Effector CD4-positive, alpha-beta T cell (primary cell): ENCODE data around the gene CLEC17A. TPM values are rescaled to one million over a fixed set of nuclear protein-coding genes. Genes with fewer than 3 reads are reported as not detected.
"Not testable (repeated sequence)": the region's sequence is repeated elsewhere in the genome, so short reads cannot be mapped to it uniquely, and the experiment has no call there.

ENCODE experiments used
- DNase-seq: peaks from one replicate; pipeline ENCODE4 v3.0.0-alpha.2; 2020
- total RNA-seq: gene quantifications from one replicate; lab custom pipeline; 2026; lab: John Stamatoyannopoulos, UW

CLEC17A gene, protein sequence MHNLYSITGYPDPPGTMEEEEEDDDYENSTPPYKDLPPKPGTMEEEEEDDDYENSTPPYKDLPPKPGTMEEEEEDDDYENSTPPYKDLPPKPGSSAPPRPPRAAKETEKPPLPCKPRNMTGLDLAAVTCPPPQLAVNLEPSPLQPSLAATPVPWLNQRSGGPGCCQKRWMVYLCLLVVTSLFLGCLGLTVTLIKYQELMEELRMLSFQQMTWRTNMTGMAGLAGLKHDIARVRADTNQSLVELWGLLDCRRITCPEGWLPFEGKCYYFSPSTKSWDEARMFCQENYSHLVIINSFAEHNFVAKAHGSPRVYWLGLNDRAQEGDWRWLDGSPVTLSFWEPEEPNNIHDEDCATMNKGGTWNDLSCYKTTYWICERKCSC
- total RNA-seq = not detected

DNA sequence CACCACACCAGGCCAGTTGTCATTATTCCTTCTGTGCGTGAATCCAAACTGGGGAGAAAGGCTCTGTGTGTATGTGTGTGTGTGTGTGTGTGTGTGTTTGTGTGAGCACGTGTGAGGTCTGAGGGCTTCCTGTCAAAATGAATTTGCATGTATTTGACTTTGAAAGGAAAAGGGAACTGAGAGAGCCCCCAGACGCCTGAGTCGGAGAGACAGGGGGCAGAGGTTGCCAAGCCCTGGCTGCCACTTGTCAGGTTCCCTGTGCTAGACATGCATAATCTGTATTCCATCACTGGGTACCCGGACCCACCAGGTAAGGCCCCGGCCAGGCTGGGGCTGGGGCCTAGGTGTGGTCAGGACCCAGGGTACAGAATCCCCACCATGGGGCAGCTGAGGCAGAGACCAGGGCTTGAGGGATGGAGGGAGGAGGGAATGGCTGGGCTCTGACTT lies at the start of gene CLEC17A:
TSS of gene CLEC17A (plus strand) at position 191 of the 447 bp plus-strand sequence. CDS start at position 268, 77 bp downstream.
- no peak for DNase-seq

DNA sequence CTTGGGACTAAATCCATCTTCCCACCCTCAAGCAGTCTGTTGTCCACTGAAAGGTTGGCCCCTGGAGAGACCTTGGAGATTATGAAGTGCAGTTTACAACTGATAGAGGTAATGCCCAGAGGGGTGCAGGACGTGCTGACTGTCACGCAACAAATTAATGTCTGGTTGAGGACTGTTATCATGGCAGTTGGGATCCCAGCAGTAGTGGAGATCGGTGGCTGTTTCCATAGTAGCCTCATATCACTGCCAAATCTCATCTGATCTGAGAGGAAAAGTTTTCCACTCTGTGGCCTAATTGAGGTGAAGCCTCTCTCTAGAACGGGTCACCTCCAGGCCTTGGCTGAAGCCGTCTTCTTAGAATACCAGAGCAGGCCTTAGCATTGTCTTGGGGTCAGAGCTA lies 49.4 kb upstream of the CLEC17A start:
- DNase-seq = no peak

DNA sequence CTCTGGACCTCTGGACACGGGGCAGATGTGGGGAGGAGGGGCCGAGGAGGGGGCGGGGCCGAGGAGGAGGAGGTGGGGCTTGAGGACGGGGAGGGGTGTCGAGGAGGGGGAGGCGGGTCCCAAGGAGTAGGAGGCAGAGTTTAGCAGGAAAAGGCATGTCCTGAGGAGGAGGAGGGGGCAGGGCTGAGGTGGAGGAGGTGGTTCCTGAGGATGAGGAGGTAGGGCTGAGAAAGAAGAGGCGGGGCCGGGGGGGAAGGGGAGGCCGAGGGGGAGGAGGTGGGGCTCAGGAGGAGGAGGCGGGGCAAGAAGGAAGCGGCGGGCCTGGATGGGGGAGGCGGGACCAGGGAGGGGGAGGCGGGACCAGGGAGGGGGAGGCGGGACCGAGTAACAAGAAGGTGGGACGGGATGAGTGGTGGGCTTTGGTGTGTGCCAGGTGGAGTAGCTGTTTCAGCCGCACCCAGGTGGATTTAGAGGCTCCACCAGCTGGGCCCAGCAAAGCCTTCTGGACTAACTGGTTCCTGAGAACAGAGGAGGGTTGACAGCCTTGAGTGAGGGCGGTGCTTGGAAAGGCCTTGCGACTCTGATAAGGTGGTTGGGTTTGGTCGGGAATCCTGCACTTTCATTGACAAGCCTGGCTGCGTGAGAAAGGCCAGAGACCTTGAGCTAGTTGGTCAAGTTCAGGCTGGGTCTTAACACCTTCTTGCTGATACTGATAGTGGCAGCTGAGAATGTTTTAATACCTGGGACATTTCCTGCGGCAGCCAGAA lies 45.8 kb upstream of the CLEC17A start:
- no peak for DNase-seq

DNA sequence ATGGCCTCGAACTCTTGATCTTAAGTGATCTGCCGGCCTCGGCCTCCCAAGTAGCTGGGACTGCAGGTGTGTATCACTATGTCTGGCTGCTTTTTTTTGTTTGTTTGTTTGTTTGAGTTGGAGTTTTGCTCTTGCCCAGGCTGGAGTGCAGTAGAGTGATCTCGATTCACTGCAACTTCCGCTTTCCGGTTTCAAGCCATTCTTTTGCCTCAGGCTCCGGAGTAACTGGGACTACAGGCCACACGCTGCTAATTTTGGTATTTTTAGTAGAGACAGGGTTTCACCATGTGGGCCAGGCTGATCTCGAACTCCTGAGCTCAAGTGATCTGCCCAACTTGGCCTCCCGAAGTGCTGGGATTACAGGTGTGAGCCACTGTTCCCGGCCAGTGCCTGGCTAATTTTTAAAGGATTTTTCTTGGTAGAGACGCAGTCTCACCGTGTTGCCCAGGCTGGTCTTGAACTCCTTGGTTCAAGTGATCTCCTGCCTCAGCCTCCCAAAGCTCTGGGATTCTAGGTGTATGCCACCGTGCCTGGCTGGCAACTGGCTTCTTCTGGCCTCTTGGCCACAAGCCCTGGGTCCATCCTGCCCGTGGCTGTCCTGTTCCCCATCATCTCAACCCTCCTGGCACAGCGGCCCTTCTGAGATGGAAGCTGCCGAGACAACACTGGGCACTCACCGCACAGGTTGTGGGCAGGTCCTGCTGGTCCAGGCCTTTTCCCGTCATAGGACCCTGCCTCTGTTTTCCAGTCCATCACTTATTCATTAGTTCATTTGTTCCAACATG lies 42.0 kb upstream of the CLEC17A start:
- DNase-seq = no peak

DNA sequence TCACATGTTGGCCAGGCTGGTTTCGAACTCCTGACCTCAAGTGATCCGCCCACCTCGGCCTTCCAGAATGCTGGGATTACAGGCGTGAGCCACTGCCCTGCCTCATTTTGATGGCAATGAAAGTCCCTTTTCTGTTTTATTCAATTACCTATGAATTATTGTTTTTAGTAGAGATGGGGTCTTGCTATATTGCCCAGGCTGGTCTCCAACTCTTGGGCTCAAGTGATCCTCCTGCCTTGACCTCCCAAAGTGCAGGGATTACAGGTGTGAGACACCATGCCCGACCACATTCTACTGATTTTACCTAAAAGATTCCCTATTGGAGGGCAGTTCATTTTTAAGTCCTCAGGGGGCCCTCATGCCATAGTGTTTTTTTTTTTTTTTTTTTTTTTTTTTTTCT lies 40.9 kb upstream of the CLEC17A start:
- not testable (repeated sequence) for DNase-seq

DNA sequence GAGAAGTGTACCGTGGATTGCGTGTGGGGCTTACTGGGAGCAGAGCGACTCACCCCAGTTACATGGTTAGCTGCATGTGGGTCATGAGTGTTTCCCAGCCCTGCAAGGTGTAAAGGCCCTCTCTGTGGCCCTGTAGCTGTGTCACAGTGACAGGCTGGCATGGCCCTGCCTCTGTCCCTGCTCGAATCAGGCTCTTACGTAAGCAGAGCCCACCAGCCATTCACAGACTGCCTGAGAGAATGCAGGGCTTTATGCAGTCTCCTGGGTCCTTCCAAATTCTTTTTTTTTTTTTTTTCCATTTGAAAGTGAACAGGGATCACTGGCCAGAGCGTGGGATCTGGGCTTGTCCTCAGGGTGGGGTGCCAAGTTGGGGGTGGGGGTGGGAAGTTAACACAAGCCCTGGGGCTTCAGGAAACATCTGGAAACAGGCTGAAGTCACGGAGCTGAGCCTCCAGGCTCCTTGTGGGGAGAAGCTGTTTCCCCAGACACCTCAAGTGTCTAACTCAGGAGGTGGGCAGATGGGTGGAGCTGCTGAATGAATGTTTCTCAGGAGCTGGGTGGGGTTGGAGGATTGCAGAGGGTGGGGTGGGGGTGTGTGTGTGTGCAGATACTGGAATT lies 40.1 kb upstream of the CLEC17A start:
- no peak for DNase-seq

DNA sequence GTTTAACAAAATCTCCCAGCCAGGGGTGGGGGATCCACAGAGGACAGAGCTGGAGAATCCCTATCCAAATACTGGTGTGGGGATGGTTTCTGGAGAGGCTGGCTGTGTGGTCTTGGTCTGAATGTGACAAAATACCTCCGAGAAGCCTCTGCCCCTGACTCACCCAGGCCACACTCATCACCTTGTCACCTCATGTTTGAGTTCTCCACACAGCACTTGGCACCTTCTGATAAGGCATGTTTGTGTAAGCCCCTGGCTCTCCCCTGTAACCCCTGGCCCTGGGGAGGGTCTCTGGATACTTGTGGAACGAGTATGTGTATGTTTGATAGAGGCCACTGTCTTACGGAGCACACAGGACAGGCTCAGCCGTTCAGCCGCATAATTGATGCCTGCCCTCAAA lies 38.8 kb upstream of the CLEC17A start:
- no peak for DNase-seq

DNA sequence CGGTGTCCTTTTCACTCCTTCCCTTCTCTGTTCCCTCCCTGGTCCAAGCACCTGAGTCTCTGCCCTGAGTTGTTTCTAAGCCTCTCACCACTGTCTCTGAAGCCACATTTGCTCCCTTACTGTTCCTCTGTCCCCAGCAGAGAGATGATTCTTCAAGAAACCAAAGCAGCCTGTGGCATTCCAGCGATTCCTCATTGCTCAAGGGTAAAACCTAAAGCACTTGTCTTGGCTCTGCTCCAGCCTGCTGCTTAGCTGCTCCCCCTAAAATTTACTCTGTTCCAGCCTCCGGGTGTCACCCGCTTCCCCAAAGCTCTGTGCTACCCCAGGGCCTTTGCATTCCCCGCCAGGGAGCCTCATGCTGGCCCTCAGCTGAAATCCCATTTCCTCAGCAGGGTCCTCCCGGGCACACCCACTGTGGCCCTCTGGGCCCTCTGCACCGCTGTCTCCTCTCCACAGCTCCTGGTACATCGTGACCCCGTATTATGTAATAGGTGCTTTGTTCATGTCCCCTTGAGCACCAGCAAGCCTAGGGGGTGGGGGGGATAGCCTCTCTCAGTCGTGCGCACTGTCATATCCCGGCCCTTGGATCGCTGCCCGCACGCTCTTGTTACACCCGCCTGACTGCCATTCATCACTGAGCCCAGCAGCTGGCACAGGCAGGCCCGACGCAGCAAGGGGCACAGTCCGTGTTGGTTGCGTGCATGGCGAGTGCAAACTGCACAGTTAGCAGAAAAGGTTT lies 37.7 kb upstream of the CLEC17A start:
- DNase-seq = no peak

DNA sequence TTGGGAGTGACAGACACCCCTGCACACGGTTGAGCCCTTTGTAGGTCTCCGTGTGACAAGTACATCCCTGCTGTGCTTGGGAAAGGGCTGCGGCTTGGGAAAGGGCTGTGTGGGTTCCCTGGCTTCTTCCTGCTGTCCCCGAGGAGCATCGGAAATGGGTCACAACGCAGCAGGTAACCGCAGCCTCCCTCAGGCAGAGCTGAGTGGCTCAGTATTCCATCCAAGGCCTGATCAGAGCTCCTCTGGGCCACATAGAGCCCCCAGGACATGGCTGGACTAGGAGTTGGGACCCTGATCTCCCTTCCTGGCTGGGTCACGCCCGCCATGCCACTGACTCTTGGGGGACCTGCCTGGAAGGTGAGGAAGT lies 37.2 kb upstream of the CLEC17A start:
- DNase-seq = no peak

DNA sequence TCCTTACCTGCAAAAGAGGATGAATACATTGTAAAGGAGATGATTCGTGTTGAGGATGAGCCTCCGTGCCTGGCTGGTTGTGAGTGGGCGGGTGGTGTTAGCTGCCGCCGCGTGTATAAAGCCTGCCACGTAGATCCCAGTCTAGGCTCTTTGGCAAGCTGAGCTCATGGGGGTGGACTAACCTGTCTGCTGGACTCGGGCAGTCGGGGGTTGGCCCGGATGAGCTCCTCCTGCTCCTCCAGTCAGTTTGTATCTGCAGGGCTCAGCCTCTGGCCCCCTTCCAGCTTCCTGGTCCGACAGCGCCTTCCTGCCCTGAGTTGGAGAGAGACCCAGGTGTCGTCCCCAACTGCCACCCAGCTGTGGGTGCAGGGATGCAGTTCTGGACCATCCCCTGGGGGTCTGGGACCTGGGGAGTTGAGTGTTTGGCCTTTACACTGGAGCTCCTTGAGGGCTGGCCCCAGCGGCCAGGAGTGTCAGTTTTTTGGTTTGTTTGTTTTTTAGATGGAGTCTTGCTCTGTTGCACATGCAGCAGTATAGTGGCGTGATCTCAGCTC lies 32.6 kb upstream of the CLEC17A start:
- no peak for DNase-seq

DNA sequence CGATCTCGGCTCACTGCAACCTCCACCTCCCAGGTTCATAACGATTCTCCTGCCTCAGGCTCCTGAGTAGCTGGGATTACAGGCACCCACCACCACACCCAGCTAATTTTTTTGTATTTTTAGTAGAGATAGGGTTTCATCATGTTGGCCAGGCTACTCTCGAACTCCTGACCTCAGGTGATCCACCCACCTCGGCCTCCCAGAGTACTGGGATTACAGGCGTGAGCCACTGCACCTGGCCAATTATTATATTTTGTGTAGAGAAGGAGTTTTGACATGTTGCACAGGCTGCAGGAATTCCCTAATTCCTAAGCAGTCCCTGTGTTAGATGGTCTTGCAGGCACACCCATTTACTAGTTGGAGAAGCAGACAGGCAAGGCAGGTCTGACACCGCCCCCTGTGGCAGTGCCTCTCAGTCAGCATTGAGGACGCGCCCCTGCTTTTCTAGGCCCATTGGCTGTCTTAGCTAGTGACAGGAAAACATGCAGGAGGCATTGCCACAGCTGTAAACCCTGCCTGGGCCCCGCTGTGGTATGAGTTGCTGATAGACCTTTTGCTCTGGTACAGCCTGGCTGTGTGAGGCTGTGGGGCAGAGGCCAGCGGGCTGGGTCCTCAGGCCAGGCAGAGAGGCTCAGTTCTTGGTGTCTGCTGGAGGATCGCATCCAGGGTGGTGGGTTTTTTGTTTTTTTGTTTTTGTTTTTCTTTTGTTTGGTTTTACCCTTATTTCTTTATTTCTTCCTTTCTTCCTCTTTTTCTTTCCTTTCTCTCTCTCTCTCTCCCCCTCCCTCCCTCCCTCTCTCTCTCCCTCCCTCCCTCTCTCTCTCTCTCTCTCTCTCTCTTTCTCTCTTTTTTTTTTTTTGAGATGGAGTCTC lies 31.5 kb upstream of the CLEC17A start:
- DNase-seq = peak; percentile 71

DNA sequence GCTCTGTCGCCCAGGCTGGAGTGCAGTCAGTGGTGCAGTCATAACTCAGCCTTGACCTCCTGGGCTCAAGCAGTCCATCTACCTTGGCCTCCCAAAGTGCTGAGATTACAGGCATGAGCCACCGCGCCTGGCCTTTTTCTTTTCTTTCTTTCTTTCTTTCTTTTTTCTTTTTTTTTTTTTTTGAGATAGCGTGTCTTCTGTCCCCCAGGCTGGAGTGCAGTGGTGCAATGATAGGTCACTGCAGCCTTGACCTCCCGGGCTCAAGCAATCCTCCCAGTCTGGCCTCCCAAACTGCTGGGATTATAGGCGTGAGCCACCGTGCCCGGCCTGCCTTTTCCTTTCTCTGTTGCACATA lies 30.9 kb upstream of the CLEC17A start:
- DNase-seq = not testable (repeated sequence)

DNA sequence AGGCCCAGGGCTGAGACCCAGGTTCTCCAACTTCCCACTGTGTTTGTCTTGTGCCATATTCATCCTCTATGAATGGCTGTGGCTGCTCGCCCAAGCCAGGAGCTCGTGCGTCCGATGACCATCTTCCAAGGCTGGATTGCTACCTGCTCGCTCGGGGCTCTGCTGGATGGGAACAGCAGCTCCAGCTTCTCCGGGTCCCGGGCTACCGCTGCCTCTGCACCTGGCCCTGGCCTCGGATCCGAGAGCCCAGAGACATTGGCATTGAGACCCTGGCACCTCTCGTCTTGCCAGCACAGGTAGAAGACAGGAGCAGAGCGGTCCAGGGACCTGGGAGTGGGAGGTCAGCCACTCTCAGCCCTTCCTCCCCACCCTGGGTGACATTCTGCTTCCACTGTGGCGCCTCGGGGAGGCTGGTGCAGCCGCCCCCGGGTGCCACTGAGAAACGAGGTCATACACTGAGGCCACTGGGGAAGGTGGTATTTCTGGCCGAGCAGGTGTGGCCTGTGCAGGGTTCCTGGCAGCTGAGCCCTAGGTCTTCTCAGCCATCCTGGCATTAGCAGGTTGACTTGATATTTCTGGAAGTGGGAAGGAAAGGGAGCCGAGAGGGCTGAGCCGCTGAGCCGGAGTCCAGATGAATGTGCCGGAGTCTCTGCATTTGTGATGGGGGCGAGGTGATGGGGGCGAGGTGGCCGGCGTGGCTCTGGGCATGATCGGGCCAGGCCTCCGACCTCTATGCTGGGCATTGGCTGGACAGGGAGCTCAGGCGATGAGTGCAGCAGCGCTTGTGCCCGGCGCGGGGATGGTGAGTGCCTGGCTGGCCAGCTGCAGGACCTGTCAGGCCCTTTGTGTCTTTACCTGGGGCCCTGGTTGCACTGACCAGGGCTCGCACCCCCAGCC lies 29.6 kb upstream of the CLEC17A start:
- no peak for DNase-seq

DNA sequence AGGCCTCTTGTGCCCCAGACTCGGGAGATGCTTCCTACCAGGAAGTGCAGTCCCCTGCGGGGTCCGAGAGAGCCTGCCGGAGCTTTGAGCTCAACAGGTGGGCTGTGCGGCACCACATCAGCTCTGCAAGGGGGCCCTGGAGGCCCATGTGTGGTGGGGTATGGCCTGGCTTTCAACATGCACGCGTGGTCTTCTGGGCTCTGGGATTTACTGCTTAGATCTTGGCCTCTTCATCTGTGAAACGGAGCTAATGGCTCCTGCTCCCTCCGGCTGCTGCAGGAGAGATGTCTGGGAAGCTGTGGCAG lies 29.0 kb upstream of the CLEC17A start:
- DNase-seq = no peak

DNA sequence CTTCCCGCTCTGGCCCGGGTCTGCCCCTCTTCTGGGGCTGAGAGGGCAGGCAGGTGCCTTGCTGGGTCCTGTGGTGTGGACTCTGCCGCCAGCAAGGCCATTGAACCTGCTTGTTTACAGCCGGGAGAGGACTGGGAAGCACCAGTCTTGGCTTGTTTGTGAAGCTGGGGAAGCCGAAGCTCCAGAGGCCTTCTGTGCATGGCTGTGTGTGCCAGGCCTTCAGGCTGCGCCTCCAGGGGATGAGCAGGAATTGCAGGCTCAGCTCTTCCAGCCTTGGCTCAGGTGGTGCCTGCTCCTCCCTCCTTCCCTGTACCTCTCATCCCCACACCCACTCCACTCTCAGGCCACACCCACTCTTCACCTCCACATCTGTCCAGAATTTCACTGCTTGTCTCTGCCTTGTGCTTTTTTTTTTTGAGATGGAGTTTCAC lies 28.5 kb upstream of the CLEC17A start:
- DNase-seq = no peak

DNA sequence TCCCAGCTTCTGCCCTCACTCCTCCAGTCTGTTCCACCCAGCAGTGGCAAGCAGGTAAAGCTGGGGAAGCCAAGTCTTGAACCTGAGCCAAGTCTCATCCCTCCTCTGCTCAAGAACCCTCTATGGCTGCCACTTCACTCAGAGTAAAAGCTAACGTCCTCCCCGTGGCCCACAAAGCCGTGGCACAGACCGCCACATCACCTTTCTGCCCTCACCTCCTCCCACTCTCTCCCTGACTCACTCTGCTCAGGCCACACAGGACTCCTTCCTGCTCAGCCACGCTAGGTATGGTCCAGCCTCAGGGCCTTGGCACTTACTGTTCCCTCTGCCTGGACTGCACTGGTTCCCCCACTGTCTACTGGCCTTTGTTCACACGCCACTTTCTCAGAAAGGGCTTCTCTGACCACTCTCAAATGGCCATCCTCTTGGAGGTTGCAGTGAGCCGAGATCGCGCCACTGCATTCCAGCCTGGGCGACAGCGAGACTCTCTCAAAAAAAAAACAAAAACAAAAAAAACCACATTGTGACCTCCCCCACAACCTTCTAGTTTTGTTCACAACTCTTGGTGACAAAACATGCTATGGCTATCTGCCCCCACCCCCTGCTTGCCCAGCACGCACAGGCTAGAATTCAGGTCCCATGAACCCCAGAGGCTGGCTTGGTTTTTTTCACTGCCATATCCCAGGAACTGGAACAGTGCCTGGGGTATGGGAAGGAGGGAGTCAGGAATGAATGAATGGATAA lies 26.8 kb upstream of the CLEC17A start:
- DNase-seq = no peak

DNA sequence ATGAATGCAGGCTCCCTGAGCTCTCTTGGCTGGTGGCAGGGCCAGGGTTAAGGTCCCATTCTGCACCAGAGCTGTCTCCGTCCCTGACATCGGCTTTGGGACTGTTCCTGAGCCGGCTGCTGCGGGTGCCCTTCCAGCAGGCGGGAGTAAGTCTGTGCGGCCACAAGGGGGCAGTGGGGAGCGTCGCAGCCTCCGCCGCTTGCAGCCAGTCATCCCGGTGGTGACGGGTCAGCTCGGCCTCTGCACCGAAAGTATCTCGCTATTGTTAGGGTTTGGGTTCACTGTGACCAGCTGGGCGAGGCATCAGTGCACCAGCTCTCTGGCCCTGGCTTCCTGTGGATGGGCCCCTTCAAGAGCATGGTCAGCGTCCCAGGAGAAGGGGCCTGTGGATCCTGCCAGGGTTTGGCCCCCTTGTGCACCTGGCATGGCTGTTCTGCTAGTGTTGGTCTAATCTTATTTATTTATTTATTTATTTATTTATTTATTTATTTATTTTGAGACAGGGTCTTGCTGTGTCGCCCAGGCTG lies 26.2 kb upstream of the CLEC17A start:
- peak; percentile 67 for DNase-seq

DNA sequence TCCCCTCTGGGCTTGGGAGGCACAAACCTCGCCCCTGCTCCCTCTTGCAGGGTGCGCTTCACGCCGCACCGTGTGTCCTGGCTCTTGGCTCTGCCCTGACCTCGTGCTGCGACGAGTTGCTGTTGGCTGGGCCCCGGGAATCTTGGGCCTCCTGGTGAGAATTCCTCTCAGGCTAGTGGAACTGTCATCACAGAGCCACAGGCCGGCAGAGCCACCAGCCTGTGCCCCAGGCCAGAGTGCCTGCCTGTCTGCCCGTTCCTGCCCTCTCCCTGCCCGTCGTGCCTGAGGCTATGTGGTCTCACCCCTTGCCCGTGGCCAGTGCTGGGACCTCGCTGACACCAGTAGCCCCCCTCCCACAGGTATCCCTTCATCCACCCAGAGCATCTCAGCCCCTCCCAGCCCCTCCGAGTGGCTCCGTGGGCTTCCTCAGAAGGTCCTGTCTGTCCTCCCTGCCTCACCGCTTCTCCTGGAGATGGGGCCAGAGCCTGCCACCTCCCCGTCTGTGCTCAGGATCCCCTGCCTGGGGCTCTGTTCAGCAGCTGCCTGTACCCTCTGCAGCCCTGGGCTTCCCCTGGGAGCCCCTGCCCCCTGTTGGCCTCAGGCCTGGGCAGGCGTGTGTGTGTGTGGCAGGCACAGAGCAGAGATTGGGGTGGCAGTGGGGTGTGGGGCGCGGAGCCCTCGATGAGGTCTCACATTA lies 24.4 kb upstream of the CLEC17A start:
- DNase-seq = no peak
